K562 (cell line): ENCODE measurements around the gene CEMP1. TPM values are rescaled to one million over a fixed set of nuclear protein-coding genes. Genes with fewer than 3 reads are reported as not detected.
A peak's percentile ranks its signal among the peaks of the same experiment; 100 is the strongest.
"Not testable (repeated sequence)": the region's sequence is repeated elsewhere in the genome, so short reads cannot be mapped to it uniquely, and the experiment has no call there.

Source experiments
- ATAC-seq: fragments of 200-7000 bp; cut with Tn5 transposase; 3 replicates; pipeline ENCODE4 v1.9.1; 2020; ENCODE audit warnings: moderate library complexity
- BruUV-seq: library from RNA; stranded (reverse); fragments of 400-500 nt; replicated peaks from 2 replicates; lab custom pipeline; 2021; lab: Mats Ljungman, UMichigan
- CTCF ChIA-PET: fragments of 300-600 bp; formaldehyde crosslinking; extraction: SDS; loops from one replicate; lab custom pipeline; 2021; ENCODE audit warnings: low intra/inter-chr PET ratio; lab: Yijun Ruan, JAX
- POLR2A ChIA-PET: fragments of 300-600, 350-650 bp; sonication (Branson Sonifier 250); formaldehyde crosslinking; extraction: SDS; loops from one replicate; lab custom pipeline; 2021; ENCODE audit warnings: antibody characterized with exemption, inconsistent platforms; lab: Yijun Ruan, JAX
- DNase-seq, 4 experiments: peaks; one replicate each; pipeline versions ENCODE4 v3.0.0 to v3.0.0-alpha.2; 2011 to 2018; ENCODE audit warnings: low spot score in 3 of 4, mixed read lengths in 3 of 4; ENCODE audit errors: extremely low read depth in 1 of 4
- FAIRE-seq: peaks from 2 replicates; lab custom pipeline; 2011; peaks lifted over from hg19 to GRCh38; lab: Jason Lieb, UNC
- H2AFZ ChIP-seq: 2 replicates; pipeline ENCODE4 v1.6.0; 2011; ENCODE audit warnings: low read depth, low read length, control low read depth, inconsistent platforms
- H3K27ac ChIP-seq: fragments of 200-600 bp; 3 replicates; pipeline ENCODE4 v1.8.0; 2011; ENCODE audit warnings: low read depth, mild to moderate bottlenecking, control low read depth, inconsistent platforms, low read length, moderate library complexity, mixed read lengths; ENCODE audit errors: extremely low read depth
- H3K27me3 ChIP-seq, 2 experiments: fragments of 300-600 bp in 1 of 2; 2 replicates in 1 of 2; 3 replicates in 1 of 2; pipeline versions ENCODE4 v1.6.0 to v1.8.0; 2011; ENCODE audit warnings: inconsistent platforms in 2 of 2, low read length in 2 of 2, mild to moderate bottlenecking in 1 of 2, mixed read lengths in 1 of 2, moderate library complexity in 1 of 2; ENCODE audit not compliant: control insufficient read depth in 2 of 2, insufficient read depth in 2 of 2
- H3K36me3 ChIP-seq: fragments of 300-600 bp; 3 replicates; pipeline ENCODE4 v1.8.0; 2011; ENCODE audit warnings: mild to moderate bottlenecking, low read length, inconsistent platforms; ENCODE audit not compliant: control insufficient read depth, insufficient read depth
- H3K4me1 ChIP-seq, 2 experiments: fragments of 200-600 bp in 1 of 2; replicated peaks in 1 of 2; 2 replicates in 1 of 2; 3 replicates in 1 of 2; pipeline versions ENCODE4 v1.5.1 to v1.8.0; 2011; ENCODE audit warnings: inconsistent platforms in 2 of 2, low read length in 2 of 2, mild to moderate bottlenecking in 1 of 2, mixed read lengths in 1 of 2, moderate library complexity in 1 of 2; ENCODE audit not compliant: control insufficient read depth in 2 of 2, insufficient read depth in 2 of 2
- H3K4me2 ChIP-seq: 2 replicates; pipeline ENCODE4 v1.6.1; 2011; ENCODE audit warnings: low read length, control low read depth, inconsistent platforms, mixed read lengths; ENCODE audit not compliant: insufficient read depth
- H3K4me3 ChIP-seq: fragments of 200-600 bp; sonication (generic), shearing (Covaris generic); 2 replicates; pipeline ENCODE4 v1.5.1; 2016; ENCODE audit warnings: control low read depth, inconsistent platforms
- H3K79me2 ChIP-seq: fragments of 200-600 bp; 3 replicates; pipeline ENCODE4 v1.8.0; 2011; ENCODE audit warnings: low read length, inconsistent platforms; ENCODE audit not compliant: control insufficient read depth, insufficient read depth
- H3K9ac ChIP-seq, 2 experiments: 2 replicates each; pipeline versions ENCODE4 v1.6.0 to v1.6.1; 2011; ENCODE audit warnings: low read depth in 2 of 2, low read length in 2 of 2, control low read depth in 1 of 2, inconsistent platforms in 1 of 2, mild to moderate bottlenecking in 1 of 2, mixed read lengths in 1 of 2; ENCODE audit not compliant: insufficient read depth in 1 of 2
- H3K9me1 ChIP-seq: one replicate; pipeline ENCODE4 v1.6.0; 2011; ENCODE audit warnings: inconsistent platforms, mild to moderate bottlenecking, low read length, moderate library complexity; ENCODE audit not compliant: control insufficient read depth, insufficient read depth
- H3K9me3 ChIP-seq: replicated peaks from 2 replicates; pipeline ENCODE4 v1.5.1; 2011; ENCODE audit warnings: low read depth, low read length, inconsistent platforms; ENCODE audit not compliant: control insufficient read depth, insufficient read depth
- H4K20me1 ChIP-seq: replicated peaks from 2 replicates; pipeline ENCODE4 v1.6.1; 2011; ENCODE audit warnings: low read length, inconsistent platforms, mixed read lengths; ENCODE audit not compliant: control insufficient read depth, insufficient read depth
- CEBPB ChIP-seq: fragments of 450-650 bp; IDR thresholded peaks from 2 replicates; pipeline ENCODE4 v1.6.1; 2016; ENCODE audit warnings: missing genetic modification characterization, missing compliant biosample characterization
- CEBPG ChIP-seq, 3 experiments: fragments of 200-800 bp in 1 of 3; sonication (Bioruptor generic) in 1 of 3; sonication (generic) in 1 of 3; formaldehyde crosslinking in 1 of 3; IDR thresholded peaks in 2 of 3; conservative IDR thresholded peaks in 1 of 3; 2 replicates each; pipeline versions ENCODE4 v1.6.1 to v1.8.0; 2016 to 2022; ENCODE audit warnings: missing compliant biosample characterization in 2 of 3, missing genetic modification characterization in 2 of 3, mild to moderate bottlenecking in 1 of 3, missing genetic modification reagents in 1 of 3
- TEAD4 ChIP-seq, 2 experiments: sonication (generic) in 1 of 2; formaldehyde crosslinking in 1 of 2; IDR thresholded peaks; 2 replicates each; pipeline versions ENCODE4 v1.6.1 to v1.8.0; 2012 to 2022; ENCODE audit warnings: borderline replicate concordance in 1 of 2, inconsistent platforms in 1 of 2, low read length in 1 of 2, mild to moderate bottlenecking in 1 of 2, missing genetic modification reagents in 1 of 2
- ZNF384 ChIP-seq: IDR thresholded peaks from 2 replicates; pipeline ENCODE4 v1.6.1; 2012; ENCODE audit warnings: low read depth, low read length, improper control_type of control experiment
- WGBS: fragments of 100-300 bp; shearing (Covaris generic); methylation state at CpG from one replicate; pipeline ENCODE4 v1.1.6; 2016; ENCODE audit warnings: low coverage, mixed read lengths; ENCODE audit not compliant: insufficient coverage; ENCODE audit errors: missing lambda C conversion rate; 5-methylcytosine and 5-hydroxymethylcytosine counted together
- in situ Hi-C: fragments of 300-500 bp; cut with MboI; formaldehyde crosslinking; loops from 4 replicates; pipeline ENCODE4 v1.15.0; 2018; ENCODE audit warnings: inconsistent platforms, mixed read lengths
- intact Hi-C: fragments of 100-400 bp; cut with micrococcal nuclease; formaldehyde crosslinking; loops from 2 replicates; pipeline ENCODE4 v1.14.2; 2022
- polyA plus RNA-seq, 8 experiments: library from polyadenylated mRNA; depleted of rRNA in 4 of 8; stranded (reverse) in 5 of 8; unstranded in 3 of 8; fragments of >200 nt; fragmentation: Nextera tagmentation in 2 of 8; fragmentation: Illumina TruSeq in 1 of 8; extraction: Ambion mirVana in 2 of 8; extraction: Trizol in 1 of 8; gene quantifications; 2 replicates each; pipeline versions ENCODE4 v1.2.1 to v1.2.3, GENCODE V29; 2011 to 2014; ENCODE audit warnings: inconsistent platforms in 1 of 8, missing spikeins in 1 of 8
- total RNA-seq, 7 experiments: library from RNA; depleted of rRNA in 6 of 7; stranded (reverse); fragments of >200 nt in 6 of 7; fragmentation: Illumina TruSeq in 2 of 7; extraction: Trizol in 2 of 7; gene quantifications; 2 replicates each; pipeline versions ENCODE4 v1.2.1 to v1.2.3, GENCODE V29; 2011 to 2021; ENCODE audit warnings: low replicate concordance in 1 of 7
- TF ChIP-seq, protein P1 (sequence below), 2 experiments: fragments of 450-650 bp in 1 of 2; sonication (generic) in 1 of 2; formaldehyde crosslinking in 1 of 2; IDR thresholded peaks in 1 of 2; conservative IDR thresholded peaks in 1 of 2; 2 replicates each; pipeline versions ENCODE4 v1.6.1 to v1.8.1; 2016 to 2023; ENCODE audit warnings: mild to moderate bottlenecking in 2 of 2, moderate library complexity in 2 of 2, inconsistent platforms in 1 of 2, missing genetic modification reagents in 1 of 2
- TF ChIP-seq, protein P2 (sequence below), 3 experiments: IDR thresholded peaks in 2 of 3; conservative IDR thresholded peaks in 1 of 3; 2 replicates each; pipeline ENCODE4 v1.5.1; 2011 to 2012; ENCODE audit warnings: low read length in 3 of 3, mild to moderate bottlenecking in 3 of 3, control low read depth in 2 of 3, improper control_type of control experiment in 1 of 3, inconsistent platforms in 1 of 3, low read depth in 1 of 3, mixed read lengths in 1 of 3, moderate library complexity in 1 of 3; ENCODE audit not compliant: insufficient read depth in 2 of 3

Gene CEMP1
- total and polyA plus RNA-seq, 9 of the 15 experiments (the other 6 are each of a cell fraction or from before 2014, with no cell fraction given): 0.05 to 0.45 TPM; not detected in 7

DNA sequence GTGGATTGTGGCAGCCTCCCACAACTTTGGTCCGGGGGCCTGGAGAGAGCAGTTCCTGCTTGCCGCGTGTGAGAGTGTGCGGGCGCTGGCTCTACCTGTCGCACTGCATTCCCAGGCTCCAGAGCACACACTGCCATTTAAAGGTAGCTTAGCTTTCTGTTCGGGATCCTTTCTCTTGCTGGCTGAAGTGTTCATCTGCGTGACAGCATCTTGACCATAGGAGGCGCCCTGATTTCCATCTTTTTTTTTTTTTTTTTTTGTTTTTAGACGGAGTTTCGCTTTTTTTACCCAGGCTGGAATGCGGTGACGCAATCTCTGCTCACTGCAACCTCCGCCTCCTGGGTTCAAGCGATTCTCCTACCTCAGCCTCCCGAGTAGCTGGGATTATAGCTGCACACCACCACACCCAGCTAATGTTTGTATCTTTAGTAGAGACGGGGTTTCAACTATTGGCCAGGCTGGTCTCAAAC, 20.2 kb upstream of the CEMP1 start:
- intact Hi-C loops; H4K20me1 ChIP-seq; H3K27me3 ChIP-seq; FAIRE-seq; H3K4me2 ChIP-seq; H3K9me1 ChIP-seq; ATAC-seq; H3K79me2 ChIP-seq; POLR2A ChIA-PET; H3K4me1 ChIP-seq; H3K36me3 ChIP-seq; in situ Hi-C loops; H3K9ac ChIP-seq; DNase-seq; H3K4me3 ChIP-seq; CTCF ChIA-PET; H3K9me3 ChIP-seq; BruUV-seq; H3K27ac ChIP-seq; H2AFZ ChIP-seq; TF ChIP-seq TEAD4 (CRISPR knock-in tag; IDR thresholded peaks at IDR 0.05; ENCODE audit: borderline replicate concordance): not testable (repeated sequence)
- 66% methylated on average over 5 of the region's 17 CpGs for WGBS
- TF ChIP-seq, protein P1, sequence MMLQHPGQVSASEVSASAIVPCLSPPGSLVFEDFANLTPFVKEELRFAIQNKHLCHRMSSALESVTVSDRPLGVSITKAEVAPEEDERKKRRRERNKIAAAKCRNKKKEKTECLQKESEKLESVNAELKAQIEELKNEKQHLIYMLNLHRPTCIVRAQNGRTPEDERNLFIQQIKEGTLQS (IDR thresholded peaks at IDR 0.05): peak; percentile 81
- TF ChIP-seq, protein P1 (CRISPR knock-in tag; conservative IDR thresholded peaks at IDR 0.05): not testable (repeated sequence)
- peak; percentile 24; the same call in 1 of the 2 replicates for TF ChIP-seq TEAD4 (IDR thresholded peaks at IDR 0.05; ENCODE audit: low read length)
- TF ChIP-seq CEBPB: peak; percentile 89
- peak; percentile 34; the same call in 1 of the 2 replicates for TF ChIP-seq CEBPG (CRISPR knock-in tag; IDR thresholded peaks at IDR 0.05)
- TF ChIP-seq CEBPG (tag; conservative IDR thresholded peaks at IDR 0.05 in 1 of 2, IDR thresholded peaks at IDR 0.05 in 1 of 2): peak in 1 of 2 experiments; percentile 64; a peak in 1 of 4 replicates
- TF ChIP-seq, protein P2, sequence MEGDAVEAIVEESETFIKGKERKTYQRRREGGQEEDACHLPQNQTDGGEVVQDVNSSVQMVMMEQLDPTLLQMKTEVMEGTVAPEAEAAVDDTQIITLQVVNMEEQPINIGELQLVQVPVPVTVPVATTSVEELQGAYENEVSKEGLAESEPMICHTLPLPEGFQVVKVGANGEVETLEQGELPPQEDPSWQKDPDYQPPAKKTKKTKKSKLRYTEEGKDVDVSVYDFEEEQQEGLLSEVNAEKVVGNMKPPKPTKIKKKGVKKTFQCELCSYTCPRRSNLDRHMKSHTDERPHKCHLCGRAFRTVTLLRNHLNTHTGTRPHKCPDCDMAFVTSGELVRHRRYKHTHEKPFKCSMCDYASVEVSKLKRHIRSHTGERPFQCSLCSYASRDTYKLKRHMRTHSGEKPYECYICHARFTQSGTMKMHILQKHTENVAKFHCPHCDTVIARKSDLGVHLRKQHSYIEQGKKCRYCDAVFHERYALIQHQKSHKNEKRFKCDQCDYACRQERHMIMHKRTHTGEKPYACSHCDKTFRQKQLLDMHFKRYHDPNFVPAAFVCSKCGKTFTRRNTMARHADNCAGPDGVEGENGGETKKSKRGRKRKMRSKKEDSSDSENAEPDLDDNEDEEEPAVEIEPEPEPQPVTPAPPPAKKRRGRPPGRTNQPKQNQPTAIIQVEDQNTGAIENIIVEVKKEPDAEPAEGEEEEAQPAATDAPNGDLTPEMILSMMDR (IDR thresholded peaks at IDR 0.05 in 2 of 3, conservative IDR thresholded peaks at IDR 0.05 in 1 of 3; ENCODE audit: insufficient read depth in 2 of 3, low read depth in 1 of 3, low read length in 3 of 3): peak in 1 of 3 experiments; percentile 23; a peak in 1 of 6 replicates
- peak; percentile 77 for TF ChIP-seq ZNF384

DNA sequence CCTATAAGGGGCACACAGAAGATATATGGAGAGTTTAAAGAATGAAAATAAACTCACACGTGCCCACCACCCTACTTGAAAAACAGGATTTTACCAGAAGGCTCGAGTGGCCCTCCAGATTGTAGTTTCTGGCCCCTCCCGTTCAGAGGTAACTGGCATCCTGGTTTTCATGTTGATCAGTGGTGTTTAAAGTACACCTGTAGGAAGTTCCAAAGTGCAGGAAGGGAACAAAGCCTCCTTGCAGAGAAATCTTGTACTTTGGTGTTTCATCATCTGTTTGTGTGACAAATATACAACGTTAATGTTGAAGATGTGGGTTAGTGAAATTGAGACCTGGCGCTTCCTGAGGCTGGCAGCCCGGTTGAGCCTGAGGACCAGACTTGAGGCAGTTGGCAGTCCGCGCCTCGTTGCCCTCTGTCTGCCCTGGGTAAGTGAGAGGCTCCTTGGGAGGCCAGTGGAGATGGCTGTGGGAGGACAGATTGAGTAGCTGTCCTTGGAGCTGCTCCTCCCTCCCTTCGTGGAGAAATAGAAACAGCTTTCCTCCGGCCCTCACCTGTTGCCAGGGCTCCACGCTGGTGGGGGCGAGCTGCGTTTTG, 19.2 kb upstream of the CEMP1 start:
- DNase-seq, H3K9me1 ChIP-seq, H3K9ac ChIP-seq, H3K36me3 ChIP-seq, H3K4me1 ChIP-seq, H3K27ac ChIP-seq, POLR2A ChIA-PET, H3K9me3 ChIP-seq, in situ Hi-C loops, H3K4me3 ChIP-seq, H2AFZ ChIP-seq, FAIRE-seq, CTCF ChIA-PET, H3K4me2 ChIP-seq, BruUV-seq, H4K20me1 ChIP-seq, intact Hi-C loops, ATAC-seq, H3K27me3 ChIP-seq: not testable (repeated sequence)
- H3K79me2 ChIP-seq: peaks cover 16% of the 10 kb centered on the region
- WGBS: no CpG with 5 or more reads among the region's 14 CpGs
